Measurements from ENCODE around the gene CHAMP1. TPM values are rescaled to one million over a fixed set of nuclear protein-coding genes. Genes with fewer than 3 reads are reported as not detected.

Gene CHAMP1
- total and polyA plus RNA-seq, 2 of the 13 experiments (the other 11 are each of a cell fraction or from before 2014, with no cell fraction given): 8.4 to 9.7 TPM

DNA sequence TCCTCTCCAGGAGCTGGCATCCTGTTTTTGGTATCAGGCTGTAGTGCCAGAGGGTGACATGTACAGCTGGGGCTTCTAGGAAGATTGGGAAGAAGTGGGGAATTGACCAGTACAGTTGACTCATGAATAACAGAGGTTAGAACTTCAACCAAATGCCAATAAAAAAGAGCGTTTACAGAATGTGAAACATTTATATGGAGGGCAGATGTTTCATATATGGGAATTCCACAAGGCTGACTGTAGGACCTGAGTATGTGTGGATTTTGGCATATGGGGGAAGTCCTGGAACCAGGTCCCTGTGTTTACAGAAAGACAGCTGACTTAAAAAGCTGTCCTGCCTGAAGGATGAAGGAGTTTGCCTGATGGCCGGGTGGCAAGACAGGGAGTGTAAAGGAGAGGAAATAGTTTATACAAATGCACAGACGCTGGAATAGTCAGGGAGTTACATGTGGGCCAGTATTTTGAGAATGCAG is 5.2 kb downstream of the CHAMP1 start (continued):
- TF ChIP-seq, protein P1, sequence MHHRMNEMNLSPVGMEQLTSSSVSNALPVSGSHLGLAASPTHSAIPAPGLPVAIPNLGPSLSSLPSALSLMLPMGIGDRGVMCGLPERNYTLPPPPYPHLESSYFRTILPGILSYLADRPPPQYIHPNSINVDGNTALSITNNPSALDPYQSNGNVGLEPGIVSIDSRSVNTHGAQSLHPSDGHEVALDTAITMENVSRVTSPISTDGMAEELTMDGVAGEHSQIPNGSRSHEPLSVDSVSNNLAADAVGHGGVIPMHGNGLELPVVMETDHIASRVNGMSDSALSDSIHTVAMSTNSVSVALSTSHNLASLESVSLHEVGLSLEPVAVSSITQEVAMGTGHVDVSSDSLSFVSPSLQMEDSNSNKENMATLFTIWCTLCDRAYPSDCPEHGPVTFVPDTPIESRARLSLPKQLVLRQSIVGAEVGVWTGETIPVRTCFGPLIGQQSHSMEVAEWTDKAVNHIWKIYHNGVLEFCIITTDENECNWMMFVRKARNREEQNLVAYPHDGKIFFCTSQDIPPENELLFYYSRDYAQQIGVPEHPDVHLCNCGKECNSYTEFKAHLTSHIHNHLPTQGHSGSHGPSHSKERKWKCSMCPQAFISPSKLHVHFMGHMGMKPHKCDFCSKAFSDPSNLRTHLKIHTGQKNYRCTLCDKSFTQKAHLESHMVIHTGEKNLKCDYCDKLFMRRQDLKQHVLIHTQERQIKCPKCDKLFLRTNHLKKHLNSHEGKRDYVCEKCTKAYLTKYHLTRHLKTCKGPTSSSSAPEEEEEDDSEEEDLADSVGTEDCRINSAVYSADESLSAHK (CRISPR knock-in tag; IDR thresholded peaks at IDR 0.05; ENCODE audit: borderline replicate concordance): no peak
- TF ChIP-seq MEF2D (CRISPR knock-in tag; IDR thresholded peaks at IDR 0.05): no peak
- TF ChIP-seq CBFB (CRISPR knock-in tag; IDR thresholded peaks at IDR 0.05): no peak
- TF ChIP-seq ZFP36L1 (CRISPR knock-in tag; IDR thresholded peaks at IDR 0.05): no peak
- no peak for TF ChIP-seq ZNF879 (CRISPR knock-in tag; IDR thresholded peaks at IDR 0.05)
- no peak for TF ChIP-seq ZNF75D (CRISPR knock-in tag; IDR thresholded peaks at IDR 0.05; ENCODE audit: borderline replicate concordance)
- TF ChIP-seq, protein P2, sequence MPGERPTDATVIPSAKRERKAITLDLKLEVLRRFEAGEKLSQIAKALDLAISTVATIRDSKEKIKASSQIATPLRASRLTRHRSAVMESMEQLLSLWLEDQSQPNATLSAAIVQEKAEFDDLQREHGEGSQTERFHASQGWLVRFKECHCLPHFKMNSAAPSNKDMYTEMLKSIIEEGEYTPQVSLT (CRISPR knock-in tag; IDR thresholded peaks at IDR 0.05; ENCODE audit: borderline replicate concordance, low read depth): no peak
- TF ChIP-seq YEATS4 (CRISPR knock-in tag; IDR thresholded peaks at IDR 0.05; ENCODE audit: borderline replicate concordance): no peak
- TF ChIP-seq TOE1 (CRISPR knock-in tag; IDR thresholded peaks at IDR 0.05): no peak
- TF ChIP-seq CEBPB (IDR thresholded peaks at IDR 0.05; ENCODE audit: borderline replicate concordance, low read depth, low read length): no peak

DNA sequence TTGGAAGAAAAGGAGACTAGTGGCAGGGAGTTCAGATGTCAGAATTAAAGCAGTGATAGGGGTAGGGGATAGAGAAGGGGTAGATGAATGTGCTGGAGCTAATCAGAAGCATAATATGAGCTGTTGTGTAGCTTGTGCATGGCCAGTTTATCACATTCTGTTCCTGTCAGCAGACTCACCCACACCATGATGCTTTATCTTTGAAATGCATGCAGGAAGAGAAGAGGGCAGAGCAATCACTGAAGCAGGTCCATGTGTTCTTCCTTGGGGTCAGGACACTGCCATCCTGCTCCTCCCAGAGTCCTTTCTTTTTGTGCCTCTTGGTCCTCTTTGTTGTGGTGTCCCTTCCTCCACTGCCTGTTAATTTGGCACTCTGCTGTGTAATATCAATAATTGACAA is 5.8 kb downstream of the CHAMP1 start:
- Histone ChIP-seq H3K4me2 (ENCODE audit: low read depth, low read length) (no peak overlapping the region), H3K9ac (ENCODE audit: insufficient read depth, low read depth, low read length) (no peak overlapping the region), H3K4me1 (ENCODE audit: insufficient read depth, low read length) (peaks cover 51% of the 10 kb centered on the region), H3K36me3 (replicated peaks in 1 of 2; ENCODE audit: control insufficient read depth in 1 of 2, insufficient read depth in 2 of 2, low read length in 2 of 2) (peaks cover 15 to 38% of the 10 kb centered on the region in 2 experiments), H3K27me3 (ENCODE audit: control insufficient read depth in 1 of 2, insufficient read depth in 2 of 2, low read length in 2 of 2) (no peaks in the 10 kb centered on the region), H3K79me2 (ENCODE audit: insufficient read depth, low read length) (peaks cover 50% of the 10 kb centered on the region), H3K4me3 (replicated peaks in 1 of 3; ENCODE audit: insufficient read depth in 1 of 3, low read depth in 2 of 3, low read length in 3 of 3) (no peak overlapping the region), H4K20me1 (ENCODE audit: insufficient read depth, low read length) (no peaks in the 10 kb centered on the region), H3K9me3 (ENCODE audit: low read length) (no peaks in the 10 kb centered on the region), H3K27ac (ENCODE audit: extremely low read length, insufficient read depth, low read length) (no peak overlapping the region), H2AFZ (ENCODE audit: low read length) (no peak overlapping the region)
- ATAC-seq (no peak), FAIRE-seq (no peak), DNase-seq (ENCODE audit: low spot score) (no peak)
- ChIA-PET CTCF (ENCODE audit: low intra/inter-chr PET ratio, low total read pairs) (no interaction called here), POLR2A (interaction anchor here (1.2 kb wide), 1 partner anchor 38 kb away, joined by 3 read pairs; the partner anchor contains the start of gene UPF3A)
- intact Hi-C loops (cut with micrococcal nuclease; ENCODE audit: unreplicated experiment) (no loop called here), in situ Hi-C loops (cut with HindIII; ENCODE audit: extremely low pct_ligation_motif_present, low pct_unique_long_range_greater_than_20kb) (no loop called here)
- no TSS peak for BruUV-seq (replicated peaks)
- TF ChIP-seq, protein P3, sequence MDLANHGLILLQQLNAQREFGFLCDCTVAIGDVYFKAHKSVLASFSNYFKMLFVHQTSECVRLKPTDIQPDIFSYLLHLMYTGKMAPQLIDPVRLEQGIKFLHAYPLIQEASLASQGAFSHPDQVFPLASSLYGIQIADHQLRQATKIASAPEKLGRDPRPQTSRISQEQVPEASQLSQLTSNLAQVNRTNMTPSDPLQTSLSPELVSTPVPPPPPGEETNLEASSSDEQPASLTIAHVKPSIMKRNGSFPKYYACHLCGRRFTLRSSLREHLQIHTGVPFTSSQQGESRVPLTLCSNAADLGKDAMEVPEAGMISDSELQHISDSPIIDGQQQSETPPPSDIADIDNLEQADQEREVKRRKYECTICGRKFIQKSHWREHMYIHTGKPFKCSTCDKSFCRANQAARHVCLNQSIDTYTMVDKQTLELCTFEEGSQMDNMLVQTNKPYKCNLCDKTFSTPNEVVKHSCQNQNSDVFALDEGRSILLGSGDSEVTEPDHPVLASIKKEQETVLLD (CRISPR knock-in tag; IDR thresholded peaks at IDR 0.05; ENCODE audit: low read depth): no peak
- TF ChIP-seq, protein P4, sequence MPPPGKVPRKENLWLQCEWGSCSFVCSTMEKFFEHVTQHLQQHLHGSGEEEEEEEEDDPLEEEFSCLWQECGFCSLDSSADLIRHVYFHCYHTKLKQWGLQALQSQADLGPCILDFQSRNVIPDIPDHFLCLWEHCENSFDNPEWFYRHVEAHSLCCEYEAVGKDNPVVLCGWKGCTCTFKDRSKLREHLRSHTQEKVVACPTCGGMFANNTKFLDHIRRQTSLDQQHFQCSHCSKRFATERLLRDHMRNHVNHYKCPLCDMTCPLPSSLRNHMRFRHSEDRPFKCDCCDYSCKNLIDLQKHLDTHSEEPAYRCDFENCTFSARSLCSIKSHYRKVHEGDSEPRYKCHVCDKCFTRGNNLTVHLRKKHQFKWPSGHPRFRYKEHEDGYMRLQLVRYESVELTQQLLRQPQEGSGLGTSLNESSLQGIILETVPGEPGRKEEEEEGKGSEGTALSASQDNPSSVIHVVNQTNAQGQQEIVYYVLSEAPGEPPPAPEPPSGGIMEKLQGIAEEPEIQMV (CRISPR knock-in tag; IDR thresholded peaks at IDR 0.05; ENCODE audit: low read depth): no peak
- no peak for TF ChIP-seq MTA3 (CRISPR knock-in tag; IDR thresholded peaks at IDR 0.05)
- TF ChIP-seq, protein P5, sequence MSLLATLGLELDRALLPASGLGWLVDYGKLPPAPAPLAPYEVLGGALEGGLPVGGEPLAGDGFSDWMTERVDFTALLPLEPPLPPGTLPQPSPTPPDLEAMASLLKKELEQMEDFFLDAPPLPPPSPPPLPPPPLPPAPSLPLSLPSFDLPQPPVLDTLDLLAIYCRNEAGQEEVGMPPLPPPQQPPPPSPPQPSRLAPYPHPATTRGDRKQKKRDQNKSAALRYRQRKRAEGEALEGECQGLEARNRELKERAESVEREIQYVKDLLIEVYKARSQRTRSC (CRISPR knock-in tag; IDR thresholded peaks at IDR 0.05; ENCODE audit: low read depth): no peak
- TF ChIP-seq MYC (CRISPR knock-in tag; IDR thresholded peaks at IDR 0.05; ENCODE audit: borderline replicate concordance): no peak
- TF ChIP-seq EEA1 (CRISPR knock-in tag; IDR thresholded peaks at IDR 0.05; ENCODE audit: borderline replicate concordance): no peak
- no peak for TF ChIP-seq FOSL2 (CRISPR knock-in tag; IDR thresholded peaks at IDR 0.05)
- TF ChIP-seq SP140L (CRISPR knock-in tag; IDR thresholded peaks at IDR 0.05; ENCODE audit: borderline replicate concordance): no peak
